MG63 (cell line): ENCODE measurements around the gene FAM184A. TPM values are rescaled to one million over a fixed set of nuclear protein-coding genes. Genes with fewer than 3 reads are reported as not detected.

Experiments used
- DNase-seq: peaks from one replicate; pipeline ENCODE4 v3.0.0-alpha.2; 2020
- H3K27me3 ChIP-seq: fragments of 250-450 bp; sonication (Bioruptor Pico); 2 replicates; pipeline ENCODE4 v1.5.1; 2020; ENCODE audit warnings: mild to moderate bottlenecking, moderate library complexity
- H3K36me3 ChIP-seq: fragments of 250-450 bp; sonication (Bioruptor Pico); 2 replicates; pipeline ENCODE4 v1.5.1; 2020; ENCODE audit warnings: mild to moderate bottlenecking, moderate library complexity
- H3K4me3 ChIP-seq: fragments of 250-450 bp; sonication (Bioruptor Pico); 2 replicates; pipeline ENCODE4 v1.5.1; 2020; ENCODE audit warnings: mild to moderate bottlenecking, moderate library complexity
- H3K9me3 ChIP-seq: fragments of 250-450 bp; sonication (Bioruptor Pico); 2 replicates; pipeline ENCODE4 v1.5.1; 2020; ENCODE audit warnings: mild to moderate bottlenecking, moderate library complexity
- total RNA-seq: library from RNA; depleted of rRNA; stranded (reverse); fragments of >200 nt; shearing (Covaris generic); gene quantifications from 2 replicates; pipeline ENCODE4 v1.2.3, GENCODE V29; 2014; ENCODE audit warnings: low replicate concordance

The FAM184A gene
- total RNA-seq, 1 experiment from 2014 or later: 0.13 TPM

DNA sequence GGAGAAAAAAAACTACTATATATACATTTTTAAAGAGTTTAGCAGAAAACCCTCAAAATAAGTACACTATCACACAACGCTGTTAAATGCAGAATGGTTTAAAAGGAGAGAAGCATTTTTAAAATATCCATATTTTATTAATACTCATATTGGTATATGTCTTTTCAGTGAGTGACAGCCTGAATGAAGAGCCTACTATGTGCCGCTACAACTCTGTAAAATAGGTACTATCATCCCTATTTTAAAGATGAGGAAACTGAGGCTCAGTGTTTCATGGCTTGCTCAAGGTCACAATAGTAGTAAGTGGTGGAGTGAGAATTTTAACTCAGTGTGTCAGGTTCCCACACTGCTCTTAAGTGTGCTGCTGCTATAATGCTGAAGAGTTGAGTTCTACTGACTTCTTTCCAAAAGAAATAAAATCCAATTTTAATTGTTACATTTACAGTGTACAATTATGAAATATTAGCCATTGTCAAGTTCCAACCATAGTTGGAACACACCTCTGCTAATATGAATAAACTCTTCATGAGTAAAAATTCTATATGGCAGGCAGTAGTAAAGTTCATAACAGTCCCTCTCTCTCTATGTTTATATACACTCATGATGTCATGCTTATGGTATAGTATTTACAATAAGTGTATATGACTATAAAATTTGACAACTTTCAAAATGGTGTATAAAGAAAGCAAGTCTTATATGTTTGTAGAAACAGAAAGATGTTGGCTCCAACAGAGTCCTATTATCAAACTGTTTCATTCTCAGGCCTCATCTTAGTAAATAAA is 3.1 kb downstream of the FAM184A start:
- no peak for DNase-seq
- Histone ChIP-seq H3K9me3 (no peaks in the 10 kb centered on the region), H3K36me3 (no peaks in the 10 kb centered on the region), H3K27me3 (peaks cover 12% of the 10 kb centered on the region; the same call in 1 of the 2 replicates), H3K4me3 (no peak overlapping the region)

GRCh38 chr6:119073307-119074051 is 5.0 kb downstream of the FAM184A start:
- no peak for DNase-seq
- Histone ChIP-seq H3K27me3 (peaks cover 12% of the 10 kb centered on the region; the same call in 1 of the 2 replicates), H3K4me3 (no peak overlapping the region), H3K36me3 (no peaks in the 10 kb centered on the region), H3K9me3 (no peaks in the 10 kb centered on the region)

DNA sequence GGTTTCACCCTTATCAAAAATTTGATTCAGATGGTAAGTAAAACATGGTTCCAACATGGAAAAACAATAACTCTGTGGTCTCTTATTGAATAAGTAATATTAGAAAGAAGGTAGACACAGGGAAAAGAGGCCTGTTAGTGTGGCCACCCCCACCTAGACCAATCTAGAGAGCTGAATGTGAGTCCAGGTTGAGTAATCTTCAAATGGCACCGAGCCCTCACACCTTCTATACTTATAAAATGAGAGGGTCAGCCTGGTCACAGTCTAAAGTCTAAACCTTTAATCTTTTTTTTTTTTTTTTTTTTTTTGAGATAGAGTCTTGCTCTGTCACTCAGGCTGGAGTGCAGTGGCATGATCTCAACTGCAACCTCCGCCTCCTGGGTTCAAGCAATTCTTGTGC is 6.9 kb downstream of the FAM184A start:
- no peak overlapping the region for H3K4me3 ChIP-seq
- no peaks in the 10 kb centered on the region for H3K36me3 ChIP-seq
- no peaks in the 10 kb centered on the region for H3K9me3 ChIP-seq
- no peaks in the 10 kb centered on the region for H3K27me3 ChIP-seq
- DNase-seq: no peak

DNA sequence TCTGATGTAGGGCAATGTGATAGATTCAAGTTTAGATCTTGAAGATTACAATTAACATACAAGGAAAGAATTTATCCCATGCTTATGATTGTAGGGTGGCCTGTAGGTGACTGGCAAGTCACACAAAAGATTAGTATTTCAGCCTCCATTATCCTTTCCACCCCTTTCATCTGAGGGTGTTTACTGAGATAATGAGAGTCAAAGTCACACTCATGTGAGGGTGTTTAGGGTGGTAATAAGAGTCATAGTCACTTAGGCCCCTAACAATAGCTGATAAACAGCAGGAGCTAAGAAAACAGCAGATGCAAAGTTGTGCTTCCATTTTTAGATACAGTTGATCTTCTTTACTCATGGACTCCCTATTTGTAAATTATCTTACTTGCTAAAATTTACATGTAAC is 11.4 kb downstream of the FAM184A start:
- Histone ChIP-seq H3K9me3 (no peaks in the 10 kb centered on the region), H3K4me3 (no peak overlapping the region), H3K27me3 (no peaks in the 10 kb centered on the region), H3K36me3 (no peaks in the 10 kb centered on the region)
- DNase-seq: no peak

GRCh38 chr6:119066517-119066916 is 11.9 kb downstream of the FAM184A start:
- Histone ChIP-seq H3K4me3 (no peak overlapping the region), H3K36me3 (no peaks in the 10 kb centered on the region)

DNA sequence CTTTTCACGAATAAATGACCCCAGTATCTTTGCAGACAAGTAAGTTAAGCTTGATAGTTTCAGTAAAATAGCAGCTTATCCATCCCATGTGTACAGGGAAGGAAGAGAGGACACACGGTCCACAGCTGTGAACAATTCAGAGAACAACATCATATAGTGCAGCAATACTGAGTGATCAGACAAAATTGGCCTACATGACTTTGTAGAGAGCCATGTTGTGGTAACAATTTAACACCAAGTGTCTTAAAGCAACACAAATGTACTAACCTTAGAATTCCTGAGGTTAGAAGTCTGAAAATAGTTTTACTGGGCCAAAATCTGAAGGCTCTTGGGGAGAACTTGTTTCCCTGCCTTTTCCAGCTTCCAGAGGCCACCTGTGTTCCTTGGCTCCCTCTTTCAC is 12.5 kb downstream of the FAM184A start:
- DNase-seq: no peak
- Histone ChIP-seq H3K4me3 (no peak overlapping the region), H3K27me3 (no peaks in the 10 kb centered on the region), H3K9me3 (no peaks in the 10 kb centered on the region), H3K36me3 (no peaks in the 10 kb centered on the region)

More at GRCh38 chr6:119066517-119066916, 11.9 kb downstream of the FAM184A start:
- DNase-seq: no peak
- Histone ChIP-seq H3K9me3 (no peaks in the 10 kb centered on the region), H3K27me3 (no peaks in the 10 kb centered on the region)

DNA sequence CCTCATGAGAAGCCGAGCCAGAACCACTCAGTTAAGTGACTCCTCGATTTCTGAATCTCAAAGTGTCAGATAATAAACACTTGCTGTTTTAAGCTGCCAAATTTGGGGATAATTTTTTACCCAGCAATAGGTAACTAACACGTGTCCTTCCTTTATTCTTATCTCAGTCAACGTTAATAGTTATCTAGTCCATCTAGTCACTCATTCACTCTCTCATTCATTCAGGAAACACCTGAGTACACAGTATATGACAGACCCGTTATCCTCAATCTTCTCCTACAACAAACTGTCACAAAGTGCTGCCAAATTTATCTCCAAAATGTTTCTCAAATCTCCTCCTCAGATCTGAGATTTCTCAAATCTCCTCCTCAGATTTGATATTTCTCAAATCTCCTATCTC is 13.1 kb downstream of the FAM184A start:
- Histone ChIP-seq H3K4me3 (no peak overlapping the region), H3K36me3 (no peaks in the 10 kb centered on the region)

GRCh38 chr6:119063491-119063890 is 15.0 kb downstream of the FAM184A start:
- no peak for DNase-seq
- Histone ChIP-seq H3K9me3 (no peaks in the 10 kb centered on the region), H3K36me3 (no peaks in the 10 kb centered on the region), H3K4me3 (no peak overlapping the region), H3K27me3 (no peaks in the 10 kb centered on the region)

More for the DNA sequence above, 13.1 kb downstream of the FAM184A start:
- Histone ChIP-seq H3K27me3 (no peaks in the 10 kb centered on the region), H3K9me3 (no peaks in the 10 kb centered on the region)
- no peak for DNase-seq

- Histone ChIP-seq H3K9me3 (no peaks in the 10 kb centered on the region), H3K4me3 (no peak overlapping the region), H3K27me3 (no peaks in the 10 kb centered on the region), H3K36me3 (no peaks in the 10 kb centered on the region)
- no peak for DNase-seq
These were observed 17.2 kb downstream of the FAM184A start for GRCh38 chr6:119061215-119061614.

DNA sequence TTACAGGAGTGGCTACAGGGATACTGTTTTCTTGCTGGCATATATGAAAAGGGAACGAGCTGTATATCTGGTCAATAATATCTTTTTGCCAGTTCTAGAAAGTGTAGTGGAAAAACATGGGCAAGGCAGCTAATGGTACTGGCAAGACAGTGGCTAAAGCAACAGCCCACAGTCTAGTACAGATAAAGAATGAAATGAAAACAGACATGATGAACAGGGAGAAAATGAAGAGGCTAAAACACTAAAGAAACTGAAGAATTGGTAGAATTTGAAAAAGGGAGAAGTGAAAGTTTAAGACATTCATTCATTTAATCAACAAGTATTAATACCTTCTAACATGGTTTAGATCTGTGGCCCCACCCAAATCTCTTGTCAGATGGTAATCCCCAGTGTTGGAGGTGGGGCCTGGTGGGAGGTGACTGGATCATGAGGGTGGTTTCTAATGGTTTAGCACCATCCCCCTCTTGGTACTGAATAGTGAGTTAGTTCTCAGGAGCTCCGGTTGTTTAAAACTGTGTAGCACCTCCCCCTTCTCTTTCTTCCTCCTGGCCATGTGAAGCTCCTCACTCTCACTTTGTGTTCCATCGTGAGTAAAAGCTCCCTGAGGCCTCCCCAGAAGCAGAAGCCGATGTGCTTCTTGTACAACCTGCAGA is 18.1 kb downstream of the FAM184A start:
- Histone ChIP-seq H3K36me3 (no peaks in the 10 kb centered on the region), H3K4me3 (no peak overlapping the region), H3K9me3 (no peaks in the 10 kb centered on the region), H3K27me3 (no peaks in the 10 kb centered on the region)
- DNase-seq: no peak

DNA sequence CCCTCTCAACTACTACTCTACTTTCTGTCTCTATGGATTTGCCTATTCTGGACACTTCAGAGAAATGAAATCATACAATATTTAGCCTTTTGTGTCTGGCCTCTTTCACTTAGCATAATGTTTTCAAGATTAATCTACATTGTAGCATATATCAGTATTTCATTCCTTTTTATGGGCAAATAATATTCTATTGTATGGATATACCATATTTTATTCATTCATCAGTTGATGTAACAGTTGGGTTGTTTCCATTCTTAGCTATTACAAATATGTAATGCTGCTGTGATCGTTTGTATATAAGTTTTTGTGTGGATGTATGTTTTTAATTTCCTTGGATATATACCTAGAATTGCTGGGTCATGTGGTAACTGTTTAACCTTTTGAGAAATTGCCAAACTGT is 23.4 kb downstream of the FAM184A start:
- H3K4me3 ChIP-seq: no peak overlapping the region
- no peak for DNase-seq
- H3K27me3 ChIP-seq: no peaks in the 10 kb centered on the region
- no peaks in the 10 kb centered on the region for H3K9me3 ChIP-seq
- no peaks in the 10 kb centered on the region for H3K36me3 ChIP-seq

DNA sequence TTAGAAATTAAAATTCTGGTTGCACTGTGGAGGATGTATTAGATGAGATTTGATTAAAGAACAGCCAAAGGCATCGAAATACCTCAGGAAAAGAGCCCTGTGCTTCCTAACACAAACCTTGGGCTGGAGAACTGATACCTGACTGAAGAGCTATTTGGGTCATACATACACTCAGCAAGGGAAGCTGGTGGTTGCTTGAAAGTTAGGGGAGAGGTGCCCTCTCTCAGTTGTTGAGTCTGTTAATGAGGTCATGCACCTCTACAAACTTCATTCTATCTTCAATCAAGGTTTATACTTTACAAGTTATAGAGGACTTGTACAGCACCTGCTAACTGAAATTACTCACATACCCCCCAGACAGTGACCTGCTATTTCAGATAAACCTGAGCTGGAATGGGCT is 25.5 kb downstream of the FAM184A start:
- DNase-seq: no peak
- no peaks in the 10 kb centered on the region for H3K9me3 ChIP-seq
- no peaks in the 10 kb centered on the region for H3K36me3 ChIP-seq
- no peaks in the 10 kb centered on the region for H3K27me3 ChIP-seq
- H3K4me3 ChIP-seq: no peak overlapping the region

GRCh38 chr6:119052292-119052889 is 26.1 kb downstream of the FAM184A start:
- Histone ChIP-seq H3K4me3 (no peak overlapping the region), H3K9me3 (no peaks in the 10 kb centered on the region), H3K36me3 (no peaks in the 10 kb centered on the region), H3K27me3 (no peaks in the 10 kb centered on the region)
- DNase-seq: no peak

DNA sequence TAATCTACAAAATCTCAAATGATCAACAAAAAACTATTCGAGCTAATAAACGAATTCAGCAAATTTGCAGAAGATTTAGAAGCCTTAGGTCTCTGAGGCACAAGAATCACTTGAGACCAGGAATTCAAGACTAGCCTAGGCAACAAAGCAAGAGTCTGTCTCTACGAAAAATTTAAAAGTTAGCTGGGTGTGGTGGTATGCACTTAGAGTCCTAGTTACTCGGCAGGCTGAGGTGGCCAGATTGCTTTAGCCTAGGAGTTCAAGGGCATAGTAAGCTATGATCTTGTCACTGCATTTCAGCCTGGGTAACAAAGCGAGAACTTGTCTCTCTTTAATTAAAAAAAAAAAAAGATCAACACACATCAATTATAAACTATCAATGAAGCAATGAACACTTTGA is 34.2 kb downstream of the FAM184A start:
- no peak overlapping the region for H3K4me3 ChIP-seq
- no peaks in the 10 kb centered on the region for H3K36me3 ChIP-seq
- no peaks in the 10 kb centered on the region for H3K9me3 ChIP-seq
- DNase-seq: no peak
- no peaks in the 10 kb centered on the region for H3K27me3 ChIP-seq

- Histone ChIP-seq H3K9me3 (no peaks in the 10 kb centered on the region), H3K36me3 (no peaks in the 10 kb centered on the region), H3K27me3 (no peaks in the 10 kb centered on the region), H3K4me3 (no peak overlapping the region)
- no peak for DNase-seq
These were observed 34.7 kb downstream of the FAM184A start for GRCh38 chr6:119043783-119044182.

DNA sequence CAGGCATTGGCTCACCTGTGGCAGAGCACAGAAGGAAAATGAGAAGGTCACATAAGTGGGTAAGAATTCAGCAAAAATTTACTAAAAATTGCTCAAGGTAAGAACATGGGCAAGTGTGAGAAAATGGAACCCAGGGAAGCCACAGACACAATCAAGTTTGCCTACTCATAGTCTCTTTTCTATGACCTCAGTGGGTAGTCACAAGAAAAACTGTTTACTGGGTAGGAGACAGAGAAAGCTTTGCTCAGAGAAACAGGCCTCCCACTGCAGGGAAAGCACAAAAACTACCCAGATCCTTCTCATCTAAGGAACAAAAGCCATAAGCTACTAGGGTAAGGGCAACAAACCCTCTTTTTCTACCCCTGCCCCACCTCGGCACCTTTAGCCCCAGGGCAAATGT is 35.2 kb downstream of the FAM184A start:
- Histone ChIP-seq H3K27me3 (no peaks in the 10 kb centered on the region), H3K36me3 (no peaks in the 10 kb centered on the region), H3K4me3 (no peak overlapping the region), H3K9me3 (no peaks in the 10 kb centered on the region)
- no peak for DNase-seq

DNA sequence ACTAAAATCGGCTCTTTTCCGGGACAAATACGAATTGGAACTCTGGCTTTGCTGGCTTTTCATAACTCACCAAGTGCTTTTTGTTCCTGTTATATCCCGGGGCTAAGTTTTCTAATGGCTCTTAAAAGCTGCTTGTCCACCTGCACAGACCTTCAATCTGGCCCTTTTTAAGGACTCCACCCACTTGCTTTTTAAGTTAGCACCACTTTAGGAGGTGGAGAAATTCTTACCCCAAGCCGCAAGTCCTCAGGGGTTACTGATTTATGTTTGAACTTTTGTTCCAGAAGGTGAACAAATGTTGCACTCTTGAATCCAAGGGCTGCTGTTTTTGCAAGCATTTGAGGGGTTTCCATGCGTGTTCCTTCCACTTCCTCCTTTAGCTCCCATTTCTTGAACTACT is 37.8 kb downstream of the FAM184A start:
- Histone ChIP-seq H3K4me3 (no peak overlapping the region), H3K36me3 (no peaks in the 10 kb centered on the region), H3K9me3 (no peaks in the 10 kb centered on the region), H3K27me3 (no peaks in the 10 kb centered on the region)
- no peak for DNase-seq
